A549 treated with dexamethasone at 1 μM for 4 hours (cell line): ENCODE data around the gene NPHP3. TPM values are rescaled to one million over a fixed set of nuclear protein-coding genes. Genes with fewer than 3 reads are reported as not detected.

ENCODE experiments used
- total RNA-seq: library from RNA; stranded (reverse); fragments of 200-300 nt; extraction: Qiagen RNA extraction; gene quantifications from 5 replicates; pipeline ENCODE4 v1.2.3, GENCODE V29; 2022

Gene NPHP3, protein sequence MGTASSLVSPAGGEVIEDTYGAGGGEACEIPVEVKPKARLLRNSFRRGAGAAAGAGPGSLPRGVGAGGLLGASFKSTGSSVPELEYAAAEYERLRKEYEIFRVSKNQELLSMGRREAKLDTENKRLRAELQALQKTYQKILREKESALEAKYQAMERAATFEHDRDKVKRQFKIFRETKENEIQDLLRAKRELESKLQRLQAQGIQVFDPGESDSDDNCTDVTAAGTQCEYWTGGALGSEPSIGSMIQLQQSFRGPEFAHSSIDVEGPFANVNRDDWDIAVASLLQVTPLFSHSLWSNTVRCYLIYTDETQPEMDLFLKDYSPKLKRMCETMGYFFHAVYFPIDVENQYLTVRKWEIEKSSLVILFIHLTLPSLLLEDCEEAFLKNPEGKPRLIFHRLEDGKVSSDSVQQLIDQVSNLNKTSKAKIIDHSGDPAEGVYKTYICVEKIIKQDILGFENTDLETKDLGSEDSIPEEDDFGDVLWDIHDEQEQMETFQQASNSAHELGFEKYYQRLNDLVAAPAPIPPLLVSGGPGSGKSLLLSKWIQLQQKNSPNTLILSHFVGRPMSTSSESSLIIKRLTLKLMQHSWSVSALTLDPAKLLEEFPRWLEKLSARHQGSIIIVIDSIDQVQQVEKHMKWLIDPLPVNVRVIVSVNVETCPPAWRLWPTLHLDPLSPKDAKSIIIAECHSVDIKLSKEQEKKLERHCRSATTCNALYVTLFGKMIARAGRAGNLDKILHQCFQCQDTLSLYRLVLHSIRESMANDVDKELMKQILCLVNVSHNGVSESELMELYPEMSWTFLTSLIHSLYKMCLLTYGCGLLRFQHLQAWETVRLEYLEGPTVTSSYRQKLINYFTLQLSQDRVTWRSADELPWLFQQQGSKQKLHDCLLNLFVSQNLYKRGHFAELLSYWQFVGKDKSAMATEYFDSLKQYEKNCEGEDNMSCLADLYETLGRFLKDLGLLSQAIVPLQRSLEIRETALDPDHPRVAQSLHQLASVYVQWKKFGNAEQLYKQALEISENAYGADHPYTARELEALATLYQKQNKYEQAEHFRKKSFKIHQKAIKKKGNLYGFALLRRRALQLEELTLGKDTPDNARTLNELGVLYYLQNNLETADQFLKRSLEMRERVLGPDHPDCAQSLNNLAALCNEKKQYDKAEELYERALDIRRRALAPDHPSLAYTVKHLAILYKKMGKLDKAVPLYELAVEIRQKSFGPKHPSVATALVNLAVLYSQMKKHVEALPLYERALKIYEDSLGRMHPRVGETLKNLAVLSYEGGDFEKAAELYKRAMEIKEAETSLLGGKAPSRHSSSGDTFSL (N-terminal part only)
- total RNA-seq = 6.8 to 9.8 TPM (median 8.3 TPM) in 5 replicates

DNA sequence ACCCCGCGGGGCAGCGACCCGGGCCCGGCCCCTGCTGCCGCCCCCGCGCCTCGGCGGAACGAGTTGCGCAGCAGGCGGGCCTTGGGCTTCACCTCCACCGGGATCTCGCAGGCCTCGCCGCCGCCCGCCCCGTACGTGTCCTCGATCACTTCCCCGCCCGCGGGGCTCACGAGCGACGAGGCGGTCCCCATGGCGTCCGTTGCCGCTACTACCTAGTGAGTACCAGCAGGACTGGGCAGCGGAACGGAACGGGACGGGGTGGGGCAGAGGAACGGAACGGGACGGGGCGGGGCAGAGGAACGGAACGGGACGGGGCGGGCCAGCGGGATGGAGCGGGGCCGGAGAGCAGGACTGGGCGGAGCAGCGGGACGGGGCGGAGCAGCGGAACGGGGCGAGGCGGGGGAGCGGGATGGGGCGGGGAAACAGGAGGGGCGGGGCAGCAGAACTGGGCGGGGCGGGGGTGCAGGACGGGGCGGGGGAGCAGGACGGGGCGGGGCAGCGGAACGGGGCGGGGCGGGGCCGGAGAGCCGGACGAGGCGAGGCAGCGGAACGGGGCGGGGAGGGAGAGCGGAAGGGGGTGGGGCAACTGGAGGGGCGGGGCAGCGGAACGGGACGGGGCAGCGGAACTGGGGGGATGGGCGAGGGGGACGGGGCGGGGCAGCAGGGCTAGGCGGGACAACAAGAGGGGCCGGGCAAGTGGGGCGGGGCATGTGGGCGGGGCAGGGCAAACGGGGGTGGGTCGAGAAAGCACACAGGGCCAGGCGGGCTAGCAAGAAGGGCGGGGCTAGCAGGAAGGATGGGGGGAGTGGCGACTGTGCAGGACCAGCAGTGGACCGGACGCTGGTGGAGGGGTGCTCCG, at the start of gene NPHP3:
Gene NPHP3, minus strand, starts transcription at position 245 of the 859 bp plus-strand sequence. Its CDS starts 54 bp downstream, at position 191.

DNA sequence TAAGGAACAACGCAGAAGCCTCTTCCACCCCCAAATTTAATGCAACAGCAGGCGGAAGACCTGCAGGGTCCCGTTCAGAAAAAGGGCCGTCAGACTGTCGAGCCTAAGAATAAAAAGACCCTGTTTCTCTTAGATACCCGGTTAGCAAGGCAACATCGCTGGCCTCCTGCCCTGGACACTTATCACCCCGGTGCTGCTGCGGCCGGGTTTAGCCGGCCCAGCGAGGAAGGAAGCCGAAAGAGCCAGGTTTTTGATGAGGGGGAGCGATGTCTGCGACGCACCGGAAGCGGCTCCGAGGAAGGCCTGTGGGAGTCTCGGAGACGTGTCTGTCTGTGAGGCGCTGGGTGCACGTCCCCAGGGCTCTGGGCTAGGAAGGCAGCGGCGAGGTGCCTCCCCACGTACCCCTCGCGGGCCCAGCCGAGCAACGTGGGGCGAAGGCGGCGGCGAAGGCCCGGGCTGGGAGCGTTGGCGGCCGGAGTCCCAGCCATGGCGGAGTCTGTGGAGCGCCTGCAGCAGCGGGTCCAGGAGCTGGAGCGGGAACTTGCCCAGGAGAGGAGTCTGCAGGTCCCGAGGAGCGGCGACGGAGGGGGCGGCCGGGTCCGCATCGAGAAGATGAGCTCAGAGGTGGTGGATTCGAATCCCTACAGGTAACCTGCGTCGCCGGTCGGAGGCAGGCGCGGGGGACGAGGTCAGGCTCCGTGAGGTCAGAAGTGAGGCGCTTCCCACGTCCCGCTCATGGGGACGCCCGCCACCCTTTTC, 62.0 kb downstream of the NPHP3 start, which contains the start of gene UBA5:
Gene UBA5, plus strand, starts transcription at position 278 of the 759 bp plus-strand sequence. Its CDS starts 209 bp downstream, at position 487.

DNA sequence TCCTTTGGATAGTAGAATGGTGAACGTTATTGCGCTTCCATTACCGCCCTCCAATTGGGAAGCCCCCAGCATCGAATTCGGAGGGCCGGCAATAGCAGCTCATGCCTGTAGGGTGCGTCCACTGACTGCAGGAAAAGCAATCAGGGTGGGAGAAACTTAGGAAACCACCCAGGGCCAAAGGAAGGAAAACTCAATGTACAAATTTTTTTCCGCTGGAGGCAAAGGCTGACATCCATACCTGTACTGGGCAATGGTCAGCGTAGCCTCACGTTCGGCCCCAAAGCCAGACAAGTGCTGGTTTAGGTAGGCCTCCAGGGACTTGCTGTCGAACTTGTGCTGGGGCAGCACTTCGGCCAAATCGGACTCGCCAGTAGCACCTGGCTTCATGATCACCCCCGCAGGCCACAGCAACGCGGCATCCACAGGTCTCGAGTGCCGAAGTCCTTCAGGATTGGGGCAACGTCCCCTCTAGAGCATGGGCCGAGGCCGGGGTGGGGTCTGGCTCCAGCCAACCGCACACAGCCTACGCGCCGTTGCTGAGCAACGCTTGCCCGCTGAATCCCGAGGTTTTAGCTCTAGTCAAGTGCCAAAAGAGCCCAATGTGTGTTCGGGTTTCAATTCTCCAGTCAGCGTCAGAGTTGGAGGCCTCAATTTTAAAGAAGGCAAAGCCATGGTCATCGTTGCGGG, 62.7 kb downstream of the NPHP3 start, which contains the start of gene ACAD11:
Gene ACAD11, minus strand, starts transcription at position 445 of the 687 bp plus-strand sequence. Its CDS starts 58 bp downstream, at position 387.

Other genes starting within 250 kb of the NPHP3 start
- 0.04 TPM in 1 of 5 replicates, not detected in the others for gene ACKR4, start 125.1 kb downstream of the NPHP3 start, total RNA-seq
- gene ACAD11, start 62.6 kb downstream of the NPHP3 start, total RNA-seq = 3.9 to 5.2 TPM (median 4.5 TPM) in 5 replicates
- 22.0 to 27.7 TPM (median 24.7 TPM) in 5 replicates for gene UBA5, start 62.1 kb downstream of the NPHP3 start, total RNA-seq